SK-N-SH treated with all-trans-retinoic acid at 6 μM for 48 hours (cell line): ENCODE results near the gene TTC23.

Source experiments
- BACH2 ChIP-seq: fragments of 250-450 bp; sonication (Bioruptor Pico); IDR thresholded peaks from 2 replicates; pipeline ENCODE4 v1.9.0; 2021; ENCODE audit warnings: mild to moderate bottlenecking, borderline replicate concordance
- CREB5 ChIP-seq: fragments of 250-450 bp; sonication (Bioruptor Pico); IDR thresholded peaks from 2 replicates; pipeline ENCODE4 v1.5.1; 2020; ENCODE audit warnings: low read depth, mild to moderate bottlenecking, moderate library complexity
- RARB ChIP-seq: fragments of 250-450 bp; sonication (Bioruptor Pico); IDR thresholded peaks from 2 replicates; pipeline ENCODE4 v1.8.0; 2021; ENCODE audit warnings: mild to moderate bottlenecking, moderate library complexity

- no peak for TF ChIP-seq RARB (CRISPR knock-in tag)
- TF ChIP-seq BACH2 (CRISPR knock-in tag) = no peak
- TF ChIP-seq CREB5 = no peak
These were observed 149.7 kb downstream of the TTC23 start for GRCh38 chr15:99099661-99100060.
